GM19238 (cell line): ENCODE measurements around the gene SYNPR.
"Not testable (repeated sequence)": the region's sequence is repeated elsewhere in the genome, so short reads cannot be mapped to it uniquely, and the experiment has no call there.

Source experiments
- DNase-seq: peaks from one replicate; pipeline ENCODE4 v3.0.0; 2011; ENCODE audit warnings: low spot score; ENCODE audit not compliant: insufficient read length

Gene SYNPR

DNA sequence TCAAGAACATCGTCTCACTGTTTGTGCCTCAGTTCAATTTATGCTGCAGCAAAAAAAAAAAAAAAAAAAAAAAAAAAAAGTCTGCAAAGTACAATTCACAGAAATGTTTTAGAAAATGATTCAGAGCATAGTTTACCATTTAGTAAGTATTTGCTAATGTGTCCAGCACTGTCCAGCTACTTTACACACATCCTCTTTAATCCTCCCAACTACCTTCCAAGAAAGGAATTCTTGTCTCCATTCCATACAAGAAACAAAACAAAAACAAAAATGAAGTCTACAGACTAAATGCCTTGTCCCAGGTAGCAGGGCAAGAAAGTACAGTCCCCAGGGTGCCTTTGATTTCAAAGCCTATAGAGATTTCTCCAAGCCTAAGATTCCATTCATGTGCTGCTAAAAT lies 335.5 kb downstream of the SYNPR start:
- no peak for DNase-seq

DNA sequence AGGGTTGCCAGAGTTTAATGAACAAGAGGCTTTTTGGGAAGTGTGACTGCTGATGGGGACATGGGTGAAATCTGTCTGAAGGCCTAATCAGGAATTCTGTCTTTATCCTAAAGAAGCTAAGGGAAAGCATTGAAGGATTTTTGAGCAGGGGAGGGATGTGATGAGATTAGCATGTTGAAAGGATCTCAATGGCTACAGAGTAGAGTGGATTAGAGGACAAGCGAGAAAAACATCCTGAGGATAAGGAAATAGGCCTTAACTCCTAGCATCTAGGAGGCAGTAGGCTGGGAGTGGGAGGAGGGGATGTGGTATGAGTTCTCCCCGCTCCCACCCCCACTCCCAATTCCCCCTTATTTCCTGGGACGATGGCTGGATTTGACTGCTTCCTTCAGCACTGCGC lies 339.3 kb downstream of the SYNPR start:
- no peak for DNase-seq

DNA sequence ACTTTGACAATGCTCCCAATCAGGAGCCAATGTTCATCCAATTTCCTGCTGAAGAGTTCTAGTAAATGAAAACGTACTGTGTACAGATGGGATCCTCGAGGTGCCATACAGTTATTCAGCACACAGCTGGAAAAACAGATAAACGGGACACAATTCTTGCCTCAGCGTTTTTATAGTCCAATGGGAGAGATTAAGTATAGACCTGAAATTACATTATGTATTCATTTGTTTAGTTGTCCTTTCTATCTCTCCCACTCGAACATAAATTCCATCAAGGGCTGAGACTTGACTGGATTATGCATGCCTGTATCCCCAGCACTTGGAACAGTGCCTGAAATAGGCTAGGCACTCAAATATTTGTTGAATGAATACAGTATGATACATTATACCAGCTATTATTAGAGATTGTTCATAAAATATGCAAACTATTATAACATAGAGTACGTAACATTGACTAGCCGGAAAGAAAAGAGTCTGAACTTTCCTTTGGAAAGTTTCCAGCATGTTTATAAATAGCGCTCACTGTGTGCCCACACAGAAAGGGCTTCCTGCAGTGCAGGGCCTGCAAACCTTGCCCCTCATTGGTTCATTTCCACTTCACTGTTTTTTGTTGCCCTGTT lies 346.9 kb downstream of the SYNPR start:
- no peak for DNase-seq

DNA sequence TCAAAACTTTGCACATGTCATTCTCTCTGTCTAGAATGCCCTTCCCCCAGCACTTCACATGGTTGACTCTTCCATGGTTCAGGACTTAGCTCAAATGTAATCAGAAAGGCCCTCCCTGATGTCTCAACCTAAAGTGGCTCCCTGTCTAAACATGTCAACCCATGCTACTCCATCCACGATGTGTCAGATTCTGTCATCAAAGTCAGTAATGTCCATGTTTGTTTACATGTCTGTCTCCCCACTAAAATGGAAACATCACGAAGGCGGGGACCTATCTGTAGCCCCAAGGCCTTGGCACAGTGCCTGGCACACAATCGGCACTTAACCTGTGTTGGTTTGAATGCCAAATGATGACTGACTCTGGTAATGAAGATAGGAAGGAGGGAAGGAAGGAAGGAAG lies 353.6 kb downstream of the SYNPR start:
- no peak for DNase-seq

DNA sequence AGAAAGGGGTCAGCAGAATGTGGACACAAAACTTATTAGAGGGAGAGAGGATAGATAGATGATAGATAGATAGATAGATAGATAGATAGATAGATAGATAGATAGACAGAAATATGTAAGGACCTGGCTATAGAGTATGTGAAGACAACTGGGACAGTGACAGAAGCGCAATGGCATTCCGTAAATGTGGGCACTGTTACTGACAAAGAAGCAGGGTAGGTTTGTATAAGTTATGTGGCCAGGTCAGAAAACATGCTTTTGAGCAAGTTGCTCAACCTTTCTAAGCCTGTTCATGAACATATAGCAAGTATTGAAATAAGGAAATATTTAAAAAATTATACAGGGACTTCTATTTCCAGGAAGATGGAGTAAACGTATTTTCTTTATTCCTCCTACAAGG lies 357.1 kb downstream of the SYNPR start:
- no peak for DNase-seq

DNA sequence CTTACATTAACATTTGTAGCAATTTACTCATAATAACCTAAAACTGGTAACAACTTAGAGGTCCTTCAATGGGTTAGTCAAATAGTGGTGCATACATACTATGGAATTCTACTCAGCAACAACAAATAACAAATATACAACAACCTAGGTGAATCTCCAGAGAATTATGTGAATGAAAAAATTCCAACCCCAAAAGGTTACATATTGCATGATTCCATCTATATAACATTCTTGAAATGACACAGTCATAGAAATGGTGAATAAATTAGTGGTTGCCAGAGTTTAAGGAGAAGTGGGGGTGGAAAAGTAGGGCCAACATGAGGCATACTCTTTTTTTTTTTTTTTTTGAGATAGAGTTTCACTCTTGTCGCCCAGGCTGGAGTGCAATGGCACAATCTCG lies 361.7 kb downstream of the SYNPR start:
- no peak for DNase-seq

DNA sequence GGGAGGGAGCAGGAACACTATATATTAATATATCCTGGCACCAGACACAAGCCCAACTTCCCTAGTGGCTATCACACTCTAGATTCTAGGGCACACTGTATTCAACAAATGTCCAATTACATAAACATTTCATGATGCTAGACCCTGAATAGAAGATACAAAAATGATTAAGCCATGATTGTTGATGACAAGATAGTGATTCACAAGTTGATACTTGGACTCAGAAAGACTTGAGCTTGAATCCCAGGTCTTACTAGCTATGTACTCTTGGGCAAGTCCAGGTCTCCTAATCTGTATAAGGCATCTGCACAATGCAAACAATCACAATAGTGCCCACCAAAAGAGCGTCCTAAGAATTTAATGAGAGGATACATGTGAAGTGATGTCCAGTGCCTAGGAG lies 364.4 kb downstream of the SYNPR start:
- no peak for DNase-seq

DNA sequence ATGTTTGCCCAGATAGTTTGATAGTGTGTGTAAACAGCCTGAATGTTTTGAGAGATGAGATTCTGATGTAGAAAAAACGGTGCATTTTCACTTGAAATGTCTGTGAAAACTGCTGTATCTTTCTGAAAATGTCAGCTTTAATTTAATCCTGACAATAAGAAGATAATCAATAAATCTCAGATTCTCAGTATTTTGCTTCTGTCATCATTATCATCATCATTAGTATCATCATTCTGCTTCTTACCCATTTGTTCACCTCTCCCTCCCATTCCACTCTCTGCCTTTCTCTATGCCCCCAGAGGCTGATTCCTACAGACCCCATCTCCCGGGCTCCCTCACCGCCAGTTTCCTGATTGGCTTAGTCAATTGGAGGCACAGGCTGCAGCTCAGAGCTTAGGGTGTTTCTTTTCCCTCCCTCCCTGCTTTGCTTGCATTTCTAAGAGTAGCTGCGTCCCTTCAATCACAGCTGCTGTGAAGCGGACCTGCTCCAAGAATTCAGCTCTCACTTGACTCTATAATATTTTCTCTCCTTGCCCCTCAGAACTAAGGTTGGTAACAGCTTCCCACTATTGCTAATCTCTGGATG lies 366.2 kb downstream of the SYNPR start:
- no peak for DNase-seq

DNA sequence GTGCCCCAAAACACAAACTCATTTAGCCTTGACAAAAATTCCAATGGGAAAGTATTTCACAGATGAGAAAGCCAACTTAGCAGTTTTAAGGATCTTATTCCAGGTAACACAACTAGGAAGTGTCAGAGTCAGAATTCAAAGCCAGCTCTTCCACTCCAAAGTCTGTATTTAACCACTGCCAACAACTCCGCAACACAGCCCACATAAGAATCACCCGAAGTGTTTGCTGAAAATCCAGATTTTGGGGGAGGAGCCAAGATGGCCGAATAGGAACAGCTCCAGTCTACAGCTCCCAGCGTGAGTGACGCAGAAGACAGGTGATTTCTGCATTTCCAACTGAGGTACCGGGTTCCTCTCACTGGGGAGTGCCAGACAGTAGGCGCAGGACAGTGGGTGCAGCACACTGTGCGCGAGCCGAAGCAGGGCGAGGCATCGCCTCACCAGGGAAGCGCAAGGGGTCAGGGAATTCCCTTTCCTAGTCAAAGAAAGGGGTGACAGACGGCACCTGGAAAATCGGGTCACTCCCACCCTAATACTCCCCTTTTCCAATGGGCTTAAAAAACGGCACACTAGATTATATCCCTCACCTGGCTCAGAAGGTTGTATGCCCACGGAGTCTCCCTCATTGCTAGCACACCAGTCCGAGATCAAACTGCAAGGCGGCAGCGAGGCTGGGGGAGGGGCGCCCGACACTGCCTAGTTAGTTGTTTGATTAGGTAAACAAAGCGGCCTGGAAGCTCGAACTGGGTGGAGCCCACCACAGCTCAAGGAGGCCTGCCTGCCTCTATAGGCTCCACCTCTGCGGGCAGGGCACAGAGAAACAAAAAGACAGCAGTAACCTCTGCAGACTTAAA lies 367.0 kb downstream of the SYNPR start:
- not testable (repeated sequence) for DNase-seq

DNA sequence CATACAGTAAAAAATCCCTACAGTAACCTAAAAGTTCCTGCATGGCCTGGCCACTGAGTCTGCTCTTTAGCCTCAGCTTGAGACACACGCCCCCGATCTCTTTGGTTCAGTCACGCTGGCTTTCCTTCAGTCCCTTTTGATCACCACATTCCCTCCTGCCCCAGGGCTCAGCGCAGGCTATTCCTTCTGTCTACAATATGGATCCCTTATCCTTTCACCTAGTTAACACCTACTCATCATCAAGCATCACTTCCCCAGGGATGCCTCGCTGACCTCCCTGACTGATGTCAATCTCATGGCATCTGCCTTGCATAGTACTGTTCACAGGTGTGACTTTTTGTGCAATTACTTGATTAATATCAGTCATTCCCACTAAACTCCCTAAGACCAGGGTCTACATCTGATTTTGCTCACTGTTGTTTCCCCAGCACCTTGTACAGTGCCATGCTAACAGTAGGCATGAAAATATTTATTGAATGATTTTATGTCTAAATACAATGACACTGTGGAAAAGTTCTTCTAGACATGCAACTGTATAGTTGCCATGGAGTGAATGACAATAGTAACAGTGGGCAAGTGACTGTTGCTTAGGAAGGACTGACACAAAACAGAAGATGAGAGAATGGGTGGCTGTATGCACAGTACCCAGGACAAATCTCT lies 374.1 kb downstream of the SYNPR start, which contains the start of gene SNTN:
Gene SNTN (plus strand): TSS at position 610 of the 660 bp plus-strand sequence. CDS start 13 bp downstream, at position 623.
- DNase-seq, result no peak

DNA sequence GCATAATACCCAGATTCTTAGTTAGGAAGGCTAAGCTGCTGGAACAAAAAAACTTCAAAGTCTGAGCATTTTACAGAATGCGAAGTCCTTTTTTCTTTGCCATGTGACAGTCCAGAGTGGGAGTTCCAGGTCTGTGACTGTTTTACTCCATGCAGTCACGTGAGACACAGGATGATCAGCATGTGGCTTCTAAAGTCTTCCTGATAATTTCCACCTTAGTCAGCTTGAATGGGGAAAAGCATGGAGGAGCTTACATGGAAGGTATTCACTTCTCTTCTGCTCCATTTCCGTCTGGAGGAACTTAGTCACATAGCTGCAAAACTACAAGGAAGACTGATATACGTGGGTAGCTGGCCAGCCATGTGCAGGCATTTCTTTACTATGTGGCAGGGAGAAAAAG lies 376.1 kb downstream of the SYNPR start:
- no peak for DNase-seq

DNA sequence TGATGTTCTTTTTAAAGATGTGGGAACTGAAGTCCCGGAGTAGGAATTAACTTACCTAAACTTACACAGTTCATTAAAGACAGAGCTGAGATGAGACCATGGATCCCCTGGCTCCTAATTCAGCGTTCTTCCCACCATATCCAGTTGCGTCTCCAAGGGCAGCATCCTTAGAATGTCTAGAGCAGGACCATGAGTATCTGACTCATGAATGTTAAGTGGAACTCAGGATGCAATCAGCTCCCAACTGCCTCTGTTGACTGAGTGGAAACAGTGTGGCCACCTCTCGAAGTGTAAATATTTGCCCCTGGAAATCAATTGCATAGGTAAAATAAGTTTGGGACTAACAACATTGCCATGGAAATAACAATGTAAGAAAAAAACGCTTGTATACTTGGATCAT lies 376.8 kb downstream of the SYNPR start:
- no peak for DNase-seq

DNA sequence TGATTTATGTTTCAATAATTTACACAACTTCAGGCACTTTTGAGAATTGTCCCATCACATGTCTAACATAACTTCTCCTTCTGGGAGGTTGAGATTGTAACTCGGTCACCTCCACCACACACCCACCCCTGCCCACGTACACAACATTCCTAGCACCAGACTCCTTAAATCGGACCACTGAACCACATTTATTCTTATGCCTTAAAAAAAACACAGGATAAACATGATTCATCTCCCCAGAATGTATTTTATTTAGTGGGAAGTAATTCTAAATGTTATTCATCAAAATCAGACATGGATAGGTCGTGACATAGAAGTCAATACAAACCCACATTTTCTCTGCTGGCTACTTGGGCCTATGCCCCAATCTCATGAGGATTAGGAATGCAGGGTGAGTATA lies 377.4 kb downstream of the SYNPR start:
- DNase-seq, result no peak

DNA sequence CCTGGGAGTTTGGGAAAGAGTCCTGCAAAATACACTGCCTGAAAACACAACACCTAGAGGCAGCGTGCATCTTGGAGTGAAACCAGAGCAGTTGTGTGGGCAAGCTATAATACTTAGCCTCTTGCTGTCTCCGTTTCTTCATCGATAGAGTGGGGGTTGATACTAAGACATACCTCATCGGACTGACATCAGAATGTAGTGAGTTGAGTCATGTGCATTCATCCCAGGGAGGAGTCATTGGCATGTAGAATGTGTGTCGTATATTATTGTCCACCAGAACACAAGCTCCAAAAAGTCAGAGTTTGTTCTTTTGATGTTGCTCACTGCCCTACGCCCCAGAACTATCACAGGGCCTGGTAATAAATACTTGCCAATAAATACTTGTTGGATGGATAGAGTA lies 378.7 kb downstream of the SYNPR start:
- no peak for DNase-seq

DNA sequence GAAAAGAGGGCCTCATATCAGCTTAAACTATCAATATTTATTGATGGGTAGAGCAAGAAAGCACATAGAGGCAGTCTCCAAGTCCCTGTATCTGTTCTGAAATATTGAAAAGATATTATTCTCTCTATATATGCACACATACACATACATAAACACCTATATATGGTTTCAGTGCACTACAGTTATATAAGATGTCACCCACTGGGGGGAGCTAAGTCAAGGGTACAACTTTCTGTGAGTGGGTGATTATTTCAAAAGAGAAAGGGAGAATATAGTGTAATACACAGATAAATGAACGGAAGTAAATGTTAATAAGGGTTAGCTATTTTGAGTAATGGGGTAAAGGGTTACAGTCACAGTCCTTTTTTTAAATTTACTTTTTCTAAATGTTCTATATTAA lies 383.1 kb downstream of the SYNPR start:
- no peak for DNase-seq

DNA sequence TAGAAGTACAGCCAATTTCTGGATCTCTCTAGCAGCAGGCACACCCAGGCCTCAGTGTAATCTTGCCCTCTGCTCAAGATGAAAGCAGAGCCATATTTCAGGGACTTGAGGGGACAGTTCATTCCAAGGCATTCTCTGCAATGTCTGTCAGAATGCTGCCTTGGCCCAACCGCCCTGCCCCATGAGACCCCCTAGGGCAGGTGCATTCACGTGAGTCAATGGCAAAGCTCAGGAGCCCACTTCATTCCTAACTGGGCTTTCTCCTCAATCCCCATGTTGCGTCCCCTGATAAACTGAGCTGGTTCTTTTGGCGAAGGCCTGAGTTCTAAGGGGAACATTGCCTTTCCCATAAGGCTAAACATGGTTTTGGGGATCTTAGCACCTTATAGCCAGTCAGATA lies 383.9 kb downstream of the SYNPR start:
- no peak for DNase-seq

DNA sequence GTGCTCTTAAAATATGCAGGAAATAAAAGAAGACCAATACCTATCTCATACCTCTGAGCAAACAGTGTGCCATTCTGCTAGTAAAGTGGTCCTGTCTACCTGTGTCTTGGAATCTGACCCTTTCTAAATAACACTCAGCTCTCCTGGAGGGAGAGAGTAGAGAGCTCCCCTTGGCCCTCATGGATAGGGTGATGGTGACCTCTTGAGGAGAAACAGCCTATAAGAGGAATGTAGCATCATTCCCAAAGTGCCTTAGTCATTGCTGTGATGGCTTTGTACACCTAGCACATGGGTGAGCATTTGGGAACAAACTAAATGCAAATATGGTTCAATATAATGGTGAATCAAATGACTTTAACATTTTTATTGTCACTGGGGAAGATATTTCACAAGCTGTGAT lies 384.4 kb downstream of the SYNPR start:
- DNase-seq, result no peak
